Epithelial cell of proximal tubule (primary cell): ENCODE results near the gene DLGAP4. TPM values are rescaled to one million over a fixed set of nuclear protein-coding genes. Genes with fewer than 3 reads are reported as not detected.
"Not testable (repeated sequence)": the region's sequence is repeated elsewhere in the genome, so short reads cannot be mapped to it uniquely, and the experiment has no call there.

ENCODE experiments used
- DNase-seq: peaks from one replicate; pipeline ENCODE4 v3.0.0-alpha.2; 2011; ENCODE audit warnings: low read depth
- H3K4me3 ChIP-seq: 2 replicates; pipeline ENCODE4 v1.5.1; 2011; ENCODE audit warnings: low read depth, mild to moderate bottlenecking, low read length
- CTCF ChIP-seq: conservative IDR thresholded peaks from 2 replicates; pipeline ENCODE4 v1.5.1; 2012; ENCODE audit warnings: low read depth, mild to moderate bottlenecking, low read length
- total RNA-seq: library from RNA; depleted of rRNA; stranded (reverse); fragments of >200 nt; gene quantifications from 2 replicates; pipeline ENCODE4 v1.2.3, GENCODE V29; 2015

The DLGAP4 gene
- total RNA-seq, 1 donor from 2014 or later: 41.4 TPM

DNA sequence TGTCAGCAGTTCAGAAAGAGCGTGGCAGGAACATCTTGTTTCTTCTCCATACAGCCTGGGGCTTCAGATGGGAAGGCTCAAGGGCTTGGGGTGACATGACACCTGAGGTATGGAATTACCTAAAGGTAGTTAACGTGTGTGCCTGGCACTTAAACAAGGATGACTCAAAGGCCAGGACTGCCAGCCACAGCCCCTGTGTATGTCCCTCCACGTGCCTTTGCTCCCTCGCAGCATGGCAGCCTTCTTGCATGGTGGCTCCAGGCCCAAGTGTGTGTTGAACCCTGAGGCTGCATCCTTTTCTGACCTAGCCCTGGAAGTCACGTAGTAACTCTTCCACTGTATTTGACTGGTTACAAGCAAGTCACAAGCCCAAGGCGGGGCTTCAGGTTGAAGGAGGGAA is 201.6 kb downstream of the DLGAP4 start:
- H3K4me3 ChIP-seq: no peak overlapping the region
- TF ChIP-seq CTCF: no peak
- no peak for DNase-seq

DNA sequence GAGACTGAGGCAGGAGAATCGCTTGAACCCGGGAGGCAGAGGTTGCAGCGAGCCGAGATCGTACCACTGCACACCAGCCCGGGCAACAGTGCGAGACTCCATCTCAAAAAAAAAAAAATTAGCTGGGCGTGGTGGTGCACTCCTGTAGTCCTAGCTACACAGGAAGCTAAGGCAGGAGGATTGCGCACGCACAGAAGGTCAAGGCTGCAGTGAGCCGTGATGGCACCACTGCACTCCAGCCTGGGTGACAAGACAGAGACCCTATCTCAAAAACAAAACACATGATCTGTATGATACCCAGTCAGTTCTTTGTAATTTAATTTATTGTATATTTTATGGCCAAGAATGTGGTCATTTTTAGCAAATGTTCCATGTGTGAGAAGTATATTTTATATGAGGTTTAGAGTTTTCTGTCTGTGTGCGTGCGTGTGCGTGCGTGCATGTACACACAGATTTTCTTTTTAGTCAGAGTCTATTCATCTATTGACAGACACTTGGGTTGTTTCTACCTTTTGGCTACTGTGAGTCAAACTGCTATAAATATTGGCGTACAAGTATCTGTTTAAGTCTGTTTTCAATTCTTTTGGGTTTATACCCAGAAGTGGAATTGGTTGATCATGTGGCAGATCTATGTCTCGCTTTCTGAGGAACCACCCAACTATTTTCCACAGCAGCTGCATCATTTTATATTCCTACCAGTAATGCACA is 213.0 kb downstream of the DLGAP4 start:
- no peak for DNase-seq
- no peak overlapping the region for H3K4me3 ChIP-seq
- no peak for TF ChIP-seq CTCF

DNA sequence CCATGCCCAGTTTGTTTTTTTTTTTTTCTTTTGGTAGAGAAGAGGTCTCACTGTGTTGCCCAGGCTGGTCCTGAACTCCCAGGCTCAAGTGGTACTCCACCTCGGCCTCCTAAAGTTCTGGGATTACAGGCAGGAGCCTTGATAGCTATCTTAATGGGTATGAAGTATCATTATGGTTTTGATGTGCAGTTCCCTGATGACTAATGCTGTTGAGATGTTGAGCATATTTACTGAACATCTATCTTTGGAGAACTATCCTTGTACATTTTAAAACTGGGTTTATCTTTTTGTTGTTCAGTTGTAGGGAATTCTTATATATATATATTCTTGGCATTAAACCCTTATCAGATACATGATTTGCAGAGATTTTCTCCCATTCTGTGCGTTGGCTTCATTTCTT is 213.8 kb downstream of the DLGAP4 start:
- DNase-seq: no peak
- no peak for TF ChIP-seq CTCF
- H3K4me3 ChIP-seq: no peak overlapping the region

DNA sequence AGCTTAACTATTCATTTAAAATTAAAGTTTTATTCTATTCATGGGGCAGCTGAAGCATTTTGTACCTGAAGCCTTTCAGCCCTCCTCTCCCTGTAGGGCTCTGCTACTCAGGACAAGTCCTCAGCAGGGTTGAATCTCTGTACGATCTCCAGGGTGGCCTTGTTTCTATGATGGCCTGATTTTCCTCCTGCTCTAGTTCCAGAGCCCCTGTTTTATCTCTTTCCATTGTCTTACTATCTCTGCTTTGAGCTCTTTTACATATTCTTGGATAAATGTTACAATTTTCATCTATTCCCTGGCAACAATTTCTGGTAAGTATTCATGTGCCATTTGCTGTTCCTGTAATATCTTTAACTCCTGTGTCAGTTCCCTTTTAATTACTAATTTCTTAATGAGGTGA is 215.4 kb downstream of the DLGAP4 start:
- no peak for DNase-seq
- TF ChIP-seq CTCF: no peak
- H3K4me3 ChIP-seq: no peak overlapping the region

DNA sequence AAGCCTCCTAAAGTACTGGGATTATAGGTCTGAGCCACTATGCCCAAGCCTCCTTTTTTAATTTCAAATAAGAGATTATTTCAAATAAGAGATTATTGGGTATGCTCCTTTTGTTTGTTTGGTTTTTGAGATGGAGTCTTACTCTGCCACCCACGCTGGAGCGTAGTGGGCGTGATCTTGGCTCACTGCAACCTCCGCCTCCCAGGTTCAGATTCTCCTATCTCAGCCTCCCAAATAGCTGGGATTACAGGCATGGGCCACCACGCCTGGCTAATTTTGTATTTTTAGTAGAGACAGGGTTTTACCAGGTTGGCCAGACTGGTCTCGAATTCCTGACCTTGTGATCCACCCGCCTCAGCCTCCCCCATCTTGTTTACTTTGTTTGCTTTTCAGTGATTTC is 216.3 kb downstream of the DLGAP4 start:
- H3K4me3 ChIP-seq, DNase-seq: not testable (repeated sequence)

- TF ChIP-seq CTCF: no peak
- no peak for DNase-seq
- no peak overlapping the region for H3K4me3 ChIP-seq
These were observed 217.2 kb downstream of the DLGAP4 start for GRCh38 chr20:36523341-36523740.

- no peak overlapping the region for H3K4me3 ChIP-seq
- no peak for TF ChIP-seq CTCF
- DNase-seq: no peak
These were observed 219.7 kb downstream of the DLGAP4 start for GRCh38 chr20:36525620-36526365.
